OCI-LY7 (cell line): ENCODE results near the gene SMCHD1.

Experiments
- CTCF ChIP-seq: fragments of 200-600 bp; sonication (generic); conservative IDR thresholded peaks from 2 replicates; pipeline ENCODE4 v1.5.1; 2014; ENCODE audit warnings: mild to moderate bottlenecking, antibody characterized with exemption, low read length, moderate library complexity, mixed read lengths
- EZH2phosphoT487 ChIP-seq: fragments of 200-600 bp; sonication (generic); IDR thresholded peaks from 2 replicates; pipeline ENCODE4 v1.6.1; 2018; ENCODE audit warnings: low read depth, borderline replicate concordance, mild to moderate bottlenecking, mixed run types, antibody characterized with exemption, low read length, moderate library complexity, mixed read lengths

GRCh38 chr18:2672410-2672809, 16.9 kb downstream of the SMCHD1 start:
- TF ChIP-seq CTCF (no peak), EZH2phosphoT487 (no peak)
